GM15510 (cell line): ENCODE data around the gene MRAS.

Experiments
- POLR2A ChIP-seq: IDR thresholded peaks from 3 replicates; pipeline ENCODE4 v1.6.1; 2011; ENCODE audit warnings: borderline replicate concordance; ENCODE audit not compliant: insufficient read length; ENCODE audit errors: extremely low read depth

MRAS gene

DNA sequence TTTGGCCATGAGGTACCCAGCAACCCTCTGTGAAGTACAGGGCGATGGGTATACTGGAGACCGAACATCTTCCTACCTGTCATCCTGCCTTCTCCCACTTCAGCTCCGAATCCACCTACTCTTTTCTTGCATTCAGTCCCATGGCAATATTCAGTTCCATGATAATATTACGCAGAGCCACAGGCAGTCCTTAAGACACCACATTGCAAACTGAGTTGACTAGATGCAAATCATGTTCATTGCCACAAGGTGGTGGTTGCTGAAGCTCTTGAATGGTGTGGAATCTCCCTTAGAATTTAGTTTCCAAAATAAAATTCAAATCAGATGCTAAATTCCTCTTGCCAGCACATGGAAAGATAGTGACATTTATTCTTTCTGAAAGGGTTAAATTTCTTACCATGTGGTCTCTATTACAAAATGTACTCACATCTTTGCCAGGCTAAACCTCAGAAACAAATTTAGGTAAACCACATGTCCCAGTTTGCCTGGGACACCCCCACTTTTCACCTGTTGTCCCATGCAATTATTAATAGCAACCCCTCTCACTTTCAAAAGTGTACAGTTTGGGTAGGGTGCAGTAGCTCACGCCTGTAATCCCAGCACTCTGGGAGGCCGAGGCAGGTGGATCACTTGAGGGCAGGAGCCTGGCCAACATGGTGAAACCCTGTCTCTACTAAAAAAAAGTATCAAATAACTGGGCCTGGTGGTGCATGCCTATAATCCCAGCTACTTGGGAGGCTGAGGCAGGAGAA is 17.1 kb upstream of the MRAS start:
- TF ChIP-seq POLR2A = no peak

DNA sequence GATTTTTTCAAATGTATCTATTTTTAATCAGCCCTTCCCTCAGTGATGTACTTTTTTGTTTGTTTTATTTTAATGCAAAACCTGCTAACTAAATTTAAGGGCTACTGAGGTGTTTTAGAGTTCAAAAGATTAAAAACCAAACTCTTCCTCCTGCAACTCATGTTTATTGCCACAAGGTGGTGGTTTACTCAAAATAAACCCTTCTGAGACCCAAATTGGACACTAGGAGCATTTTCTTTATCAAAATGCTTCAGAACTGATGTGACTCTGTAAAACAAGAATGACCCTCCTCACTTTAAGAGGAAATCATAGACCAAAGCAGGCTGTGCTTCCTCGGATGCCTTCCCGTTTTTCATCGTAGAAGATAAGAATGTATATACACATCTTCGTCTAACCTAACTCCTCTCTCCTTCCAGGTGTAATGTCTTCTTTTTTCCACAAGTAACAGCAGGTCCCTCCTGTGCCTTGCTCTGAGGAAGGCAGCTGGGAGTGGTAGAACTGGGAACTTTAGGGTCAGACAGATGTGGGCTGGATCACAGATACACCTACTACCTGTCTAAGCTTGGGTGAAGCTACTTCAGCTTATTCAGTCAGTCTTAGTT is 15.8 kb upstream of the MRAS start:
- TF ChIP-seq POLR2A = no peak

- no peak for TF ChIP-seq POLR2A
Measured at GRCh38 chr3:138334608-138335007, 13.8 kb upstream of the MRAS start.

GRCh38 chr3:138336454-138336999 is 11.9 kb upstream of the MRAS start:
- TF ChIP-seq POLR2A = no peak

GRCh38 chr3:138338244-138338643 is 10.1 kb upstream of the MRAS start:
- TF ChIP-seq POLR2A = no peak

DNA sequence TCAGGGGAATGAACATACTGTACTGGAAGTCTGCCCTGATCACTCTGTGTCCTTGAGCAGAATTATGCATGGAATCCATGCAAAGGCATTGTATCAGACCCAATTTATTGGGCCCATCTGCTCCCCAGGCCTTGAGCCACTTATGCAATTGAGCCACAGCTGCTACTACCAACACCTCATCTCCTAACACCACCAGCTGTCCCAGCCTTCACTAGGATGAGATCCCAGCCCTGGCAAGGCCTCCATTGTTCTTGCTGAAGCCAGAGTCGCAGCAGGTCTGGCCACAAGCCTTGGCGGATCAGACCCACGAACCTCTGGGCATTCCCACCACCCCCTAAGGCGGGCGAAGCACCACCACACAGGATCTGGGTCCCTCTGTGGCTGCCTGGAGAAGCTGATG is 9.6 kb upstream of the MRAS start:
- no peak for TF ChIP-seq POLR2A

DNA sequence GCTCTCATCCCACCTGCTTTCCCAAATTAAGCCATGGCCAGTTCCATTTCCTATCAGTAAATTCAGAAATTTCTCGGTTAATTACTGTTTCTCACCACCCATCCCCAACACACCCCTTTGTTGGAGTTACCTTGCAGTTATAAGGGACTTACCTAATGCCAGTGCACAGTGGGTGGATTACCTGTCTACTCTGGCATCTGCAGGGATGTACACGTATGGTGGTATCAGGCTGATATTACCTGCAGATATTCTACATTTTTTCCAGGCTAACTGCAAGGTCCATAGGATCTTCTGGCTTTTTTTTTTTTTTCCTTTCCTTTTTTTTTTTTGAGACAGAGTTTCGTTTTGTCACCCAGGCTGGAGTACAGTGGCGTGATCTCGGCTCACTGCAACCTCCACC is 7.9 kb upstream of the MRAS start:
- no peak for TF ChIP-seq POLR2A

DNA sequence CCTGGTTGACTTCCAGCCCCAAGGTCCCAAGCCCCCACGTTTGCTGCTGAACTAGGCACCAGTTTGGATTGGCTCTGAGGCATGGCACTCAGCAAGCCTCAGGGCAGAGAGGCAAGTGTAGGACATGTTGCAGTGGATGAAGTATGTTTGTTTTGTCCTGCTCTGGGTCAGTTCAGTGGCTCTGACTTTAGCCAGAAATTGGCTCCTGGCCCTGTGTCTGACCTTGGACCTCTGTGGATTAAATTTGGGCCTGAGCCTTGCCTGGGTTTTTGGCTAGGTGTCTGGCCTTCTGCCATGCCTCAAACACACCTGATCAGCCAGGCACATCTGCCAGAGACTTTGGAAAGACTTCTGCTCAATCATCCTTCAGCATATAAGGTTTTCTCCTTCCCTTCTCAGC is 3.6 kb upstream of the MRAS start:
- no peak for TF ChIP-seq POLR2A

GRCh38 chr3:138348754-138349739 is 668 bp downstream of the MRAS start:
- no peak for TF ChIP-seq POLR2A

DNA sequence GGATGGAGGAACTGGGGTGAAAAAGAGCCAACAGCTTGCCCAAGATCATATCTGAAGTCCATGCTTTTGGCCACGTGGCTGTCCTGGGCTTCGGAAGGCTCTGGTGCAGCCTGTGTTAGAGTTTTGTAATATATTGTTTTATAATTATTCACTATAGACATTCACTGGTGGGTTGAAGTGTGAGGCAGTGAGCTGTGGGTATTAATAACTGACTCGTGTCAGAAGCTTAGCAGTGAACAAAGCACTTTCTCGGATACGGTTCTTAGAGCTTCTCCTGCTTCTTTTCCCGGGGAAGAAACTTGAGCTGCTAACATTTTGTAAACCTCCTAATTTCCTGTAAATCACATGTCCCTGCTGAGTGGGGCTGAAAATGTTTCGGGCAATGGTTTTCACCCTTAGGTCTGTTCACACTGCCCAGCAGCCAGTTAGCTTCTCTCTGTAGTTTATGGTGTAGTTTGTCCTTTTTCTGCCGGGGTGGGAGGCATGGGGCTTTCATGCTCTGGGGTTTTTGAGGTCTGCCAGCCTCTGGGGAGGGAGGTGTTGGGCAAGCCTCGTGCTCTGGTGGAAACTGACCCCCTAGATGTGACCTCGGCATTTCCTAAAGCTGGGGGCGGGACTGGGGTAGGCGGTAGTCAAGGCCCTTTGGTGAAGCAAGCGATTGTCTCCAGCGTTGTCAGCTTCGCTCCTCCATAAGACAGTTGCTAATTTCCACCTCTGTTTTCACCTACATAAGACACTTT is 1.7 kb downstream of the MRAS start:
- TF ChIP-seq POLR2A = no peak

GRCh38 chr3:138351151-138351550 is 2.8 kb downstream of the MRAS start:
- TF ChIP-seq POLR2A = no peak

GRCh38 chr3:138351916-138352550 is 3.7 kb downstream of the MRAS start:
- no peak for TF ChIP-seq POLR2A

GRCh38 chr3:138354376-138354775 is 6.0 kb downstream of the MRAS start:
- TF ChIP-seq POLR2A = no peak

DNA sequence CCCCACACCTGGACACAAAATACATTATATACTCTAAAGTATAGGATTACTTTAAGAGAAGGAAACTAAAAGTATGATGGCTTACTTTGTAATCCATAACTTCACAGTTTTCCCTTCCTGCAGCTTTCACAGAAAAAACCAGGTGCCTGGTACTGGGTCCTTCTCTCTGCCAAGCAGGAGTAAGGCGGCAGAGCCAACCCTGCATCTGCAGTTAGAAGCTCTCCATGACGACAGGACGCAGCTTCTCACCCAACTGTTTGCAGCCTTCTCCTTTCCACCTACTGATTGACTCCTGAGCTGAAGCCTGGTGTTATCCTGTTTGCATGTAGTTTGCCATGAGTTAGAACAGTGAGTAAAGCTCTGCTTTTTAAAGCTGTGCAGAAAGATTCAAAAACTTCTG is 6.7 kb downstream of the MRAS start:
- TF ChIP-seq POLR2A = no peak
